GM18519 (cell line): ENCODE results near the gene FREM1.
"Not testable (repeated sequence)": the region's sequence is repeated elsewhere in the genome, so short reads cannot be mapped to it uniquely, and the experiment has no call there.

Source experiments
- ATAC-seq: cut with Tn5 transposase; IDR thresholded peaks from one replicate; pipeline ENCODE4 v1.9.1; 2021; ENCODE audit warnings: mild to moderate bottlenecking, moderate library complexity; ENCODE audit not compliant: unreplicated experiment, low FRiP score

The FREM1 gene, protein sequence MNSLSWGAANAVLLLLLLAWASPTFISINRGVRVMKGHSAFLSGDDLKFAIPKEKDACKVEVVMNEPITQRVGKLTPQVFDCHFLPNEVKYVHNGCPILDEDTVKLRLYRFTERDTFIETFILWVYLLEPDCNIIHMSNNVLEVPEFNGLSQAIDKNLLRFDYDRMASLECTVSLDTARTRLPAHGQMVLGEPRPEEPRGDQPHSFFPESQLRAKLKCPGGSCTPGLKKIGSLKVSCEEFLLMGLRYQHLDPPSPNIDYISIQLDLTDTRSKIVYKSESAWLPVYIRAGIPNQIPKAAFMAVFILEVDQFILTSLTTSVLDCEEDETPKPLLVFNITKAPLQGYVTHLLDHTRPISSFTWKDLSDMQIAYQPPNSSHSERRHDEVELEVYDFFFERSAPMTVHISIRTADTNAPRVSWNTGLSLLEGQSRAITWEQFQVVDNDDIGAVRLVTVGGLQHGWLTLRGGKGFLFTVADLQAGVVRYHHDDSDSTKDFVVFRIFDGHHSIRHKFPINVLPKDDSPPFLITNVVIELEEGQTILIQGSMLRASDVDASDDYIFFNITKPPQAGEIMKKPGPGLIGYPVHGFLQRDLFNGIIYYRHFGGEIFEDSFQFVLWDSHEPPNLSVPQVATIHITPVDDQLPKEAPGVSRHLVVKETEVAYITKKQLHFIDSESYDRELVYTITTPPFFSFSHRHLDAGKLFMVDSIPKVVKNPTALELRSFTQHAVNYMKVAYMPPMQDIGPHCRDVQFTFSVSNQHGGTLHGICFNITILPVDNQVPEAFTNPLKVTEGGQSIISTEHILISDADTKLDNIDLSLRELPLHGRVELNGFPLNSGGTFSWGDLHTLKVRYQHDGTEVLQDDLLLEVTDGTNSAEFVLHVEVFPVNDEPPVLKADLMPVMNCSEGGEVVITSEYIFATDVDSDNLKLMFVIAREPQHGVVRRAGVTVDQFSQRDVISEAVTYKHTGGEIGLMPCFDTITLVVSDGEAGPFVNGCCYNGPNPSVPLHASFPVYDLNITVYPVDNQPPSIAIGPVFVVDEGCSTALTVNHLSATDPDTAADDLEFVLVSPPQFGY (N-terminal part only)

DNA sequence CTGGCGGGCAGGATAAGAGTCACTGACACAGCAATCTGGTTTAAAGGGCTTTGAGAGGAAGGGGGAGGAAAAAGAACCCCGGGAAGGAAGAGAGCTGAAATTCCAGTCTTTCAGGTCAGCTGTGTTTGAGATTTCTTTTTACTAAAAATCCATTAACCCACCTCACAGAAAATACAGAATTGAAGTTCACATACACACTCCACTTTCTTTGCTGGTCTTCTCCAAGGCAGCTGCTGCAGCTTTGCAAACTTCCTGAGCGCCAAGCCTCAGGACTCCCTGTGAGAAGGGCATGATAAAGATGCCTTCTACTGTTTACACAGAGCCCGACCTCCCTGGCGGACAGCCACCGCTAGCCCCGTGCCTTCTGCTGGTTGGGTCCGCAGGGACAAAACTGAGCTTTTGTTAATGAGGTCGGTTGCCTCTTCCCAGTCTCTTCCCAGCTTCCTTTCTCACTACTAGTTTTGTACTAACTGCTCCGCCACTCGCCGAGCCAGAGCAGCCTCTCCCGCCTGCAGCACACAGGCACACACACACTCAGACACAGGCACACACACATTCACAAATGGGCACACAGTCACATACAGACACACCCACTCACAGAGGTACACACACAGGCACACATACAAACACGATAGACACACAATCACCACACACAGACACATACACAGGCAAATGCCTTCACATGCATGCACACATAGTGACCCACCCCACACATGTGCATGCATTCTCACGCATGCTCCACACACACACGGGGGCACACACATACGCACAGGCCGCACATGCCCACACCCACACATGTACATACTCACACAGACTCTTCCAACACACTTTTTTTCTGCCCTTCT lies at the start of gene FREM1:
TSS of gene FREM1 (minus strand) at position 468 of the 845 bp plus-strand sequence. CDS start 41,451 bp downstream, outside the sequence.
- ATAC-seq, result no peak

DNA sequence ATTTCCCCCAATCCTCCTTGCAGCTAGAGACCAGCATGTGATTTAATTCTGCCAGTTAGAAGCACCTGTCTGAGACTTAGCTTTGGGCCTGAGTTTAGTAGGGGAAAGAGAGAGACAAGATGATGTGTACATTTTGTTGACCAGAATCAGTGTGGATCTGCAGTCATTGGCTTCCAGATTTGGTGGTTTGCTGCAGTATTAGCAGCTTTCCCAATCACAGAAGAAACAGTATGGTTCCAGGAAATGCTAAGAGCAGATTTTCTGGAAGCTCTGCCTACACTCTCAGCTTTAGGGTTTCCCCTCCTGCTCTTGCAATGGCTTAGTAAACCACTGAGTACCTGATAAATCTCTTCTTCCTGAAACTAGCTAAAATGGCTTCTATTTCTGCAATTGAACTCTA lies 48.8 kb upstream of the FREM1 start:
- no peak for ATAC-seq

DNA sequence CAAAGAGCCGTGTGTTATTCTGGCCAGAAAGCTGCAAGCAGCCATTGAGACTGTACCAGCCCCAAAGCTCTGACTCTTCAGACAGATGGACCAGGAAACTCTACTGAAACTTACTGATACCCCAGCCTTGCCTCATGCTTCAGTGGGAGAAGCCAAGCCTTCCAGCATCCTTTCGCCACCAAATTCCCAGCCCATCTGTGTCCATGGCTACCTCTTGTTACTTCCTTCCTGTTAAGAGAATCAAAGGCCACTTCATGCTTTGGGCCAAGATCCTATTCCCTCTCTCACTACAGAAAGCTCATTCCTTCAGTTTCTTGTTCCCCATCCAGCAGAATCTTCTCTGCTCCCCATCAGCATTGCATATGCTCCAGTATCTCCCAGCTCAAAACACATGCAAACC lies 46.9 kb upstream of the FREM1 start:
- ATAC-seq, result no peak

DNA sequence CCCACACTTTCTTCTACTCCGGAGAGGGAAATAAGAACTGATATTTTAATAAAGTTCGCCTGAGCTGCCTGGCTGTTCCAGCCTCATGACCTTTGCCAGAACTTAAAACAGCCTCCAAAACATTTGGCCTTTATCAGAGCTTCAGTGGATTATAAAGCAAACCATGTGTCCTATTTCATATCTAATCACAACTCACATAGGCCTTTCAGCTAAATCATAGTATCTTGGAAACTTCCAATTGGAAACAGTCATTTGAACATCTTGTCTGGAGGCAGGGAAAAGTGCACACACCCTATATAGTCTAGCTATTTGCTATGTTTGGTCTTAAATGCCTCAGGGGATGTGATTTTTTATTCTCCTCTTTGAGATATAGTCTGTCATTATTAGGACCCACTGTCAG lies 46.0 kb upstream of the FREM1 start:
- ATAC-seq, result no peak

DNA sequence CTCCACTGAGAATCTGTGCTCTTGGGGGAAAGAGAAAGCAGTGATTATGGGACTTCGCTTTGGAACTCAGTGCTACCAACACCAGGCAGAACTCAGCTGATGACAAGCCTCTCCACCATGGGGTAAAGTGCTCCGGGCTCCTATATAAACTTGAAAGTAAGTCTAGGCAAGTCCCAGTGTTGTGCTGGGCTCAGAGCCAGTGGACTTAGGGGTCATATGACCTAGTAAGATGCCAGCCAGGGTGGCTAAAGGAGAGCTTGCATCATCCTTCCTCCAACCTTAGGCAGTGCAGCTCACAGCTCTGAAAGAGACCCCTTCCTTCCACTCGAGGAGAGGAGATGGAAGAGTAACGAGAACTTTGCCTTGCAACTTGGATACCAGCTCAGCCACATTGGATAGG lies 35.1 kb upstream of the FREM1 start:
- no peak for ATAC-seq

DNA sequence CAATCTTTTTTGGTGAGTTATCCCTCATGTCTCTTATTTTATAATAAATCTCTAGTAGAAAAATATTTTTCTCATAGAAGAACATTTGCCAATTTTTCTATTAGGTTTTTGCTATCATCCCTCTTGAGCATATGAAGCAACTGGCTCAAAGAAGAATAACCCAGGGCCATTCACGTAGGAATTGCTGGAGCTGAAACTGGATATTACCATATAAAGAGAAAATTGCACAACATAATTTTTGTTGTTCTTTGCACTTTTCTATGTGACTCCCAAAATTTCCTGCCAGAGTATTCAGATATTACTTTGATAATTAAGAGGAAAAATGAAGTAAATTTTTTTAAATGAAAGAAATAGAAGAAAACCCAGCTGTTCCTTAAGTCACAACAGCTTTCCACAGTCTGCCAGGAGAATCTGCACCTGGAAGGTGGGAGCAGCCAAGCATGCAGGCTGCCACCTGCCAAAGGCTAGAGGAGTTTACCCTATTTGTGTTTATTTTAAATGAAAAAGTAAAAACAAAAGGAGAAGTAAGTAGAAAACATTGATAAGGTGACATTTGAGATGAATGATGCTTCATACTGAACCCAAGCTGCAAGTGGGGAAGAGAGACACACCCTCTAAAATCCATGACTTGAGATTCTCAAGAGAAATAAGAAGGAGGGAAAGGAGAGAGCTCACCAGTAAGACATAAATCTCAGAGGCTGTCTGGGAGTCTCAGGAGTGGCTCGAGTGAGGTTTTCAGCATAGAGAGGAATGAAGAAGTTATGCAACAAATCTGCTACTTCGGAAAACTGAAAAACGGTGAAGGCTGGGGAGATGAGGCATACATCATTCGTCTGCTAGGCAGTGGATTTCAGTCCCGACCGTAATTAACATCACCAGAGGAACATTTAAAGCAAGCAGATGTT lies 31.5 kb upstream of the FREM1 start:
- no peak for ATAC-seq

DNA sequence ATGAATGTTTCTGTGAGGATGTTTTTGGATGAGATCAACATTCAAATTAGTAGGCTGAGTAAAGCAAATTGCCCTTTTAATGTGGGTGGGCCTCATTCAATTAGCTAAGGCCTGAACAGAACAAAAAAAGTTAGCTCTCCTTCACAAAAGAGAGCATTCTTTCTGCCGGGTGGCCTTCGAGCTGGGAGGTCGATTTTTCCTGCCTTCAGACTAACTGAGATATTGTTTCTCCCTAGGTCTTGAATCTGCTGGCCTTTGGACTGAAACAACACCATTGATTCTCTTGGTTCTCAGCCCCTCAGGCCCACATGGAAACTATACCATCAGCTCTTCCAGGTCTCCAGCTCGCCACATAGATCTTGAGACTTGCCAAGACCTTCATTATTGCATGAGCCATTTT lies 29.1 kb upstream of the FREM1 start:
- no peak for ATAC-seq

DNA sequence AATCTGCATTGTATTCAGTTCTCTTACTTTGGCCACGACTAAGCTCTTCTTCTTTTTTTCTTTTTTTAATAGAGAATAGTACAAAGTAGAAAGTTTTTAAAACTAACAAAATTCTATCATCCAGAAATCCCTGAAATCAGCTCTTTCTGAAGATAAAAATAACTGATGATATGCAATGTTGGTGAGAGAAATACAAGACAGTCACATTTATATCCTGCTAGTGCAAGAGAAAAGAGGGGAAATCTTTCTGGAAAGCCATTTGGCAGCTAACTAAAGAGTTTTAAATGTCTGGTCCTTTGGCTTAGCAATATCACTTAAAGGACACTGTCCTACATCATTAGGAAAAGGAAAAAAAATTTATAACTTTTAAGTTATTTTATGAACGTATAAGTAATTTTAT lies 27.0 kb upstream of the FREM1 start:
- no peak for ATAC-seq

DNA sequence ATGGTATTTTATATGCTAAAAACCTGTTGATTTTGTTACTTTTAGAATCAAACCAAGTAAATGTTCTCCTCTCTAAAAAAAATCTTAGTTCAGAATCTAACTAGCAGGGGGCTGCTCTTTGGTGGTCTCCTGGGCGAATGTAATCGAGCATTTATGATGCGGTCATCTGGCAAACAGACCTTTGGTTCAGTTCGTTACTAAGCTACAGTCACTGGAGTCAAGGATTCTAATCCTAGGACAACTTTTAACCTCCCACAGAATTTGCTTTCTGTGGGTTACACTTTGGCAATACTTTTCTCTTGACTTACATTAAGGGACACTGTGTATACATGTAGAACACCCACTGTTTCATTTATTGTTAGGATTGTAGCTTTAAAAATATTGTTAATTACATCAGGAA lies 26.3 kb upstream of the FREM1 start:
- no peak for ATAC-seq

DNA sequence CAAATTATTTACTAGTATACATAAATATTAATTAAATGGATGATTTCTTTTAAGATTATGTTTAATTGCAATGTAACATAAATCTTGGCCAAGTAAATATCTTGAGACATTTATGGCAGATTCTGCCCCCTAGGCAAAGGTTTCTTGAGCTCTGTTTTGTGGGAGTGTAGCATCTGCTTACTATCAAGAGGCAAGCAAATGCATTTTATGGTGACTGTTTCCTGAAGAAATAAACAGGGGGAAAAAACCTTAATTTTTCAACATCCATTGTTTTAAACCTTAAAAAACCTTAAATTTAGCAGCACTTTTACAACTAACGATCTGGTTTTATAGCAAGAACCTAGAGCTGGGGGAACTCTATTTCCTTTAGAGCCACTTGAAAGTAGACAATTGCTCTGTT lies 25.7 kb upstream of the FREM1 start:
- no peak for ATAC-seq

DNA sequence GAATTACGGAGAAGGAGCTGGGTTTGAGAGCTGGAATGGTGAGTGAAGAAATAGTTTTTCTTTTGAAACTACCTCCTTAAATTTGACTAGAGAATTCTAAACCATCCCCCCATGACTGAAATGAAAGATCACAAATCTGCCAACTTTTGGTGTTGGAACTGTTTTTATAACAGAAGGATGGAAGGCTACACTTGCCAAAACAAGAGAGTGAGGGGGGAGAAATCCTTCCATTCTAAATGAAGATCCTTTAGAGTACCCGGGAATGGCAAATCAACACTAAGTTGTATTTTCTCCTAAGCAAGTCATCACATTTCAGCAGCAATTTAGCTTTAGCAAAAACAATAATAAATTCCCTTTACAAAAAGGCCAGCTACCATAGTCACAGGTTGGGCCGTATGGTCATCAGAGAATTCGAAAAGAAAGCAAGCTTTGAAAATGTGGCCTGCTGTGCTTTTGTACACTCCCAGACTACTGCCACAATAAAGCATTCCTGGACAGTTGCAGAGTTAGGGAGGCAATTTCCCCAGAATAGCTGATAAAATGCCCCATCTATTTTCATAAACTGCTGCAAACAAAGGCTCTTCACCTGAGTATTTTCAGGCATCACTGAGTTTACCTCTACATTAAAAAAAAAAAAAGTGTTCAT lies 25.0 kb upstream of the FREM1 start:
- ATAC-seq, result no peak

DNA sequence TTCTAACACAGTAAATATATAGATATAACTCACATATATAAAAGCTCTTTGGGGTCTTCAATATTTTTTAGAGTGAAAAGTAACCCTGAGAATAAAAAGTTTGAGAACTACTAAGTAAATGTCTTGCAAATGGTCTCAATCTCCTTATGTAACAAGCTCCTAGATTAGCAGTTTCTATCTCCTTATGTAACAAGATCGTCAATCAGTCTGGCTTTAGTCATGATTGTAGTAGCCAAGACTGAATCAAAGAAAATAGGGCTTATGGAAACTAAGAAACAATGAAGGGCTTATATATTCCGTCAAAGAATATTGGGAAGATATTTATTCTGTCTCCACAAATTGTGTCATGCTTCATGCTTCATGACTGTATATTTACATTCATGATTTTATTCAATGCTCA lies 22.4 kb upstream of the FREM1 start:
- ATAC-seq, result no peak

DNA sequence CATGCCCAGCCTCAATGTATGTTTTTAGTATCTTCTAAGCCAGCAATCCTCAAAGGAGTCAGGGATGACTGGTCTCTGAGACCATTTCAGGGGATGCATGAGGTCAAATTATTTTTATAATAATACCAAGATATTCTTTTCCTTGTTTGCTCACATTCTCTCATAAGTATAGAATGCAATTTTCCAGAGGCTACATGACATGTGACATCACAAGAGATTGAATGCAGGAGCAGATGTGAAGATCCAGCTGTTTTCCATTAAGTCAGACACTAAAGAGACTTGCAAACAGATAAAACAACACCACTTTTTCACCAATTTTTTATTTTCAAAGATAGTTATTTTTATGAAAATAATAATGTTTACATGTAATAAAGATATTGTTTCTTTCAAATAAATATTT lies 22.0 kb upstream of the FREM1 start:
- ATAC-seq, result no peak

DNA sequence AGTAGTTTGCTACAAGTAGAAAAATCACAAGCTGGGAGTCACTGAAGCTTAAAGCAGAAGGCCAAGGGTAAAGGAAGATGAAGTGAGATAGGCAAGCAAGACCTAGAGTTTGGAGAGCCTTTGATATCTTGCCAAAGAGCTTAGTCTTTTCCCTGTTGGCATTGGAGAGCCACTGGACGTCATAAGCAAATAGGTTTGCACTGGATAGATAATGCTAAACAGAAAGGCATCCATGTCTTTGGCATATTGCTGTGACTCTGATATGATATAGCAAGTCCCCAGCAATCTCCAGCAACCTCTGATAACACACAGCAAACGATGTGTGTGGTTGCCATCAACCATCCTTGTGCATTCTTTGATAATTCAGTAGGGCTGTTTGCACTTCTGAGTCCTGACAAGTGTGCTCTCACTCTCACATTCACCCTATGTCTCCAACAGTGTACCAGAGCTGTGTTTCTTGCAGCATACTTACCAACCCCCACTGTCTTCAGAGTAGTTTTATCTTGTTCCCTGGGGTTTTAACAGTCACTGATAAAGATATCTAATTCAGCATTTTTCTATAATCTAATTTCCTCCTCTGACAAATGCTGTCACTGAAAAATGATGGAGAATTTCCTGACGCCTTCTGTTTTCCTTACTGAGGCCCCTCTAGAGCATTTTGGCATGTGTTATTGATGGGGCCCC lies 16.9 kb upstream of the FREM1 start:
- ATAC-seq, result no peak

DNA sequence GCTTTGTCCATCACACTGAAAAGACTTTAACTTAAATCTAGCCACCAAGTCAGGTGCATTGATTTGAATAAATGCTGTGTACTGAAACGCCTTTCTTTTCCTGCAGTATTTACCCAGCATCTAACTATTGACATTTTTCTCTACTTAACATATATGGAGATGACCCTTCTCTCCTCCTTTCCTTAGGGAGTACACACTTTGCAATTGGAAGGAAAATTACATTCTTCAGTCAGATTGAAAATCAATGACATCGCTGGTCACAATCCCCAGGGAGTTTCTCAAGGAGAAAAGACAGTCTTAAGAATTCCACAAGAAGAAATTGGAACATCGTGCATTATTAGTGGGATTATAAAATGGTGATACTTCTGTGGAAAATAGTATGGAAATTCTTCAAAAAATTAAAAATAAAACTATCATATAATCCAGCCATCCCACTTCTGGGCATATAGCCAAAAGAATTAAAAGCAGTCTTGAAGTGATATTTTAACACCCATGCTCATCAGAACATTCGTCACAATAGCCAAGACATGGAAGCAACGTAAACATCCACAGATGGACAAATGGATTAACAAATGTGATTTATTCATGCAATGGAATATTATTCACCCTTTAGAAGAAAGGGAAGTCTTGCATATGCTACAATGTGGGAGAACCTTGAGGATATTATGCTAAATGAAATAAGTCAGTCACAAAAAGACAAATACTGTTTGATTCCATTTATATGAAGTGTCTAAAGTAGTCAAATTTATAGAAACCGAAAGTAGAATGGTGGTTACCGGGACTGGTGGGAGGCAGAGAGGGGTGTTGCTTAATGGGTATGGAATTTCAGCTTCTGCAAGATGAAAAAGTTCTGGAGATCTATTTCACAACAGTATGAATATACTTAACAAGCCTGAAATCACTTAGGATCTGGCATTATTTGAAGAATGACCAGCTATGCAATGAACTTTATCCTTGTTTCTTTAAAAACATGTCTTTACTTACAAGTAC lies 14.3 kb upstream of the FREM1 start:
- ATAC-seq, result no peak

DNA sequence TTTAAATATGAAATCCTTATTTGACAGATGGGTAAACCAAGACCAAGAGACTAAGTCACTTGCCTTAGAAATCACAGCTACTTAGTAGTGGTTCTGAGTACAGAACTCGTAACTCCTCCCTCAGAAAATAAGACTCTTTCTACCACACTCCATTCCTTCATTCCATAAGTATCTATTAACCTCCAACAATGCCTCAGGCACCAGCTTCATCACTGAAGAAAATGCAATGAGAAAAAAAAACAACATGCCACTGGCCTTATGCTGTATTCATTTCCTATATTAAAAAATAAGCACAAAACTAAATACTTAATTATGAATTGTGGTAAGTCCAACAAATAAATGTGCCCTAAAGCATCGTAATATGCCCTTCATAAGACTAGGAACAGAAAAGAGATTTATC lies 13.5 kb upstream of the FREM1 start:
- ATAC-seq, result no peak

DNA sequence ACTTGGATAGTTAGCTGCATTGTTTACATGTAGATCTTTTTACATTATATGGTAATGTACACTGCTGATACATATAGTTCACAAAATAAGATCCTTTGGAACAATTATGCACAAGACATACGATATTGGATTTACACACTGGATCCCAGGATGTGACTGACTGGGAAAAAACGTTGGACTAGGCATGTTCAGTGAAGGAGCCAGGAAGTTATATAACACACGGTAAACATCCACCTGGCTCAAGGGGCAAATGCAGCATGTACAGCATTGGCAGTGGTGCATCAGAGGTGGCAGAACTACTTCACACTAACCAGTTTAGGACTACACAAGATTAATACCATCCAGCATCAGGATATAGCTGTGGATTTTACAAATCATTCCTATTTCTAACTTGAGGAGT lies 10.6 kb upstream of the FREM1 start:
- ATAC-seq, result not testable (repeated sequence)
